GM12891 (cell line): ENCODE measurements around the gene TRABD2B.

Experiments used
- PAX5 ChIP-seq: IDR thresholded peaks from 2 replicates; pipeline ENCODE4 v1.6.1; 2011; ENCODE audit warnings: low read length, moderate library complexity, mild to moderate bottlenecking; ENCODE audit not compliant: insufficient read depth, severe bottlenecking
- POLR2A ChIP-seq: IDR thresholded peaks from 2 replicates; pipeline ENCODE4 v1.6.1; 2011; ENCODE audit warnings: low read depth, low read length, control low read depth
- POLR2AphosphoS5 ChIP-seq: IDR thresholded peaks from 2 replicates; pipeline ENCODE4 v1.6.1; 2011; ENCODE audit warnings: low read depth, low read length, control low read depth
- POU2F2 ChIP-seq: IDR thresholded peaks from 2 replicates; pipeline ENCODE4 v1.6.1; 2011; ENCODE audit warnings: low read depth, mild to moderate bottlenecking, control low read depth, low read length, moderate library complexity
- SPI1 ChIP-seq: IDR thresholded peaks from 2 replicates; pipeline ENCODE4 v1.6.1; 2011; ENCODE audit warnings: low read depth, low read length, control low read depth
- TAF1 ChIP-seq: IDR thresholded peaks from 2 replicates; pipeline ENCODE4 v1.6.1; 2011; ENCODE audit warnings: low read depth, low read length, control low read depth

GRCh38 chr1:47780469-47780995, 216.7 kb downstream of the TRABD2B start:
- no peak for TF ChIP-seq POLR2A
- TF ChIP-seq POLR2AphosphoS5, result no peak
- TF ChIP-seq POU2F2, result no peak
- no peak for TF ChIP-seq SPI1
- TF ChIP-seq TAF1, result no peak
- no peak for TF ChIP-seq PAX5
